ENCODE data around the gene CYBRD1.
A peak's percentile ranks its signal among the peaks of the same experiment; 100 is the strongest.

The CYBRD1 gene

DNA sequence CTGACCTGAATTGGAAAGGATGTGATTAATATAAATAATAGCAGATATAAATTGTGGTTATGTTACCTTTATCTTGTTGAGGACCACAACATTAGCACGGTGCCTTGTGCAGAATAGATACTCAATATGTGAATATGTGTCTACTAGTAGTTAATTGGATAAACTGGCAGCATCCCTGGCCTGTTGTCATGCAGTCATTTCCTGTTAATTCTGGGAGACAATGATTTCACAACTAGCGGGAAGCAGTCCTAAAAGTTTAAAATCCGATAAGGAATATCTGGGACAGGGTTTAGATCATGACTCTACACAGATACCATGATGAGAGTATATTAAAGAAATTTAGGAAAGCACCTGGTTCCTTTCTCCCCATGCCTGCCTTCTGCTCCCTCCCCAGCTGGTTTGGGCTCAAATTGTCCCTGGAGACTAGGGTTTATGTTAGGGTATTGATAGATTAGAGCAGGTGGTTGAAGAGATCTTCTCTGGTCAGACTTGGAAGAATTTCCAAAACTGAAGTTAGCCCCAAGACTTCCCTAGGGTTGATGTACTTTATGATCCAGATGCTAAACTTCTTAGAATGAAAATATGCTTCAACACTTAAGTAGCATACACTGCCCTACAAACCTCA is 32.8 kb downstream of the CYBRD1 start:
- no peaks in the 10 kb centered on the region for H3K4me1 ChIP-seq (ENCODE audit: control insufficient read depth in 1 of 2, insufficient read depth in 2 of 2, low read length in 2 of 2)
- no peak overlapping the region for H2AFZ ChIP-seq (ENCODE audit: insufficient read depth, low read length, poor library complexity)
- no peak overlapping the region for H4K12ac ChIP-seq (ENCODE audit: low read depth, low read length)
- no CpG with 5 or more reads among the region's 3 CpGs for WGBS (ENCODE audit: extremely low coverage, insufficient coverage, insufficient read length)
- H2BK5ac ChIP-seq (ENCODE audit: low read depth, low read length, poor library complexity): no peak overlapping the region
- H3K4me3 ChIP-seq (ENCODE audit: low read depth, low read length): no peak overlapping the region
- H4K8ac ChIP-seq (ENCODE audit: low read depth, low read length): no peak overlapping the region
- H3K79me2 ChIP-seq (ENCODE audit: control insufficient read depth, insufficient read depth, low read length, poor library complexity): no peaks in the 10 kb centered on the region
- no peak overlapping the region for H3K23ac ChIP-seq (ENCODE audit: low read length)
- H3K4ac ChIP-seq (ENCODE audit: low read depth, low read length): no peak overlapping the region
- H3K9me3 ChIP-seq (ENCODE audit: insufficient read depth, low read depth, low read length): no peaks in the 10 kb centered on the region
- H3K18ac ChIP-seq (ENCODE audit: low read length): no peak overlapping the region
- H3K4me2 ChIP-seq (ENCODE audit: low read length): no peak overlapping the region
- H3K27me3 ChIP-seq (ENCODE audit: insufficient read depth, low read length): no peaks in the 10 kb centered on the region
- no peaks in the 10 kb centered on the region for H3K36me3 ChIP-seq (ENCODE audit: control insufficient read depth in 1 of 2, insufficient read depth in 2 of 2, low read length in 2 of 2)
- no peak overlapping the region for H3K9ac ChIP-seq (ENCODE audit: low read length)
- H3K79me1 ChIP-seq (ENCODE audit: low read length): no peaks in the 10 kb centered on the region
- H2BK120ac ChIP-seq (ENCODE audit: insufficient read depth, low read length, poor library complexity): no peak overlapping the region
- H2BK12ac ChIP-seq (ENCODE audit: low read length): no peak overlapping the region
- no peak for DNase-seq
- no peak overlapping the region for H4K91ac ChIP-seq (ENCODE audit: low read depth, low read length)
- no peak overlapping the region for H3K14ac ChIP-seq (ENCODE audit: low read length)
- no peak overlapping the region for H3K27ac ChIP-seq (ENCODE audit: low read depth, low read length)
- no peak overlapping the region for H2AK5ac ChIP-seq (ENCODE audit: low read length)

DNA sequence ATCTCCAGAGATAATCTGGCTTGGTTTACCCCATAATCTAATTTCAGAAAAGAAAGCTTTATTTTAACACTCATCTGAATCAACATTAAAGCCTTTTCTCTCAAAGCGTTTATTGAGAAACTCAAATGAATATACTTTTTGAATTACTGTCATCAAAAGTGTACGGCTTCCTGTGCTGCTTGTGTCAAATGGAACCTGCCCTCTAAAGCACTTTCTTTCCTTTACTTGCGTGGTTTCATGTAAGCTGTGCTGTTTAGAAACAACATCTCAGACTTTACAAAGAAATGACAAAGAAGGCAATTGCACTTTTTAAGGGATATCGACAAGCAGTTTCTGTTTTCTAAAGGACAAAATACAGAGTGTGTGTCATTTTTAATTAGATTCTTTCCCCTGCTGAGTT is 35.1 kb downstream of the CYBRD1 start:
- no peak for DNase-seq
- Histone ChIP-seq H3K4me1 (ENCODE audit: control insufficient read depth in 1 of 2, insufficient read depth in 2 of 2, low read length in 2 of 2) (no peaks in the 10 kb centered on the region), H2AFZ (ENCODE audit: insufficient read depth, low read length, poor library complexity) (no peak overlapping the region), H4K91ac (ENCODE audit: low read depth, low read length) (no peak overlapping the region), H3K23ac (ENCODE audit: low read length) (no peak overlapping the region), H3K27ac (ENCODE audit: low read depth, low read length) (no peak overlapping the region), H3K18ac (ENCODE audit: low read length) (no peak overlapping the region), H4K12ac (ENCODE audit: low read depth, low read length) (no peak overlapping the region), H3K9me3 (ENCODE audit: insufficient read depth, low read depth, low read length) (no peaks in the 10 kb centered on the region), H3K79me2 (ENCODE audit: control insufficient read depth, insufficient read depth, low read length, poor library complexity) (no peaks in the 10 kb centered on the region), H2BK120ac (ENCODE audit: insufficient read depth, low read length, poor library complexity) (no peak overlapping the region), H2BK5ac (ENCODE audit: low read depth, low read length, poor library complexity) (no peak overlapping the region), H3K4me3 (ENCODE audit: low read depth, low read length) (no peak overlapping the region), H3K36me3 (ENCODE audit: control insufficient read depth in 1 of 2, insufficient read depth in 2 of 2, low read length in 2 of 2) (no peaks in the 10 kb centered on the region), H2BK12ac (ENCODE audit: low read length) (no peak overlapping the region), H3K4me2 (ENCODE audit: low read length) (no peak overlapping the region), H2AK5ac (ENCODE audit: low read length) (no peak overlapping the region), H3K27me3 (ENCODE audit: insufficient read depth, low read length) (no peaks in the 10 kb centered on the region), H3K9ac (ENCODE audit: low read length) (no peak overlapping the region), H3K4ac (ENCODE audit: low read depth, low read length) (no peak overlapping the region), H3K79me1 (ENCODE audit: low read length) (no peaks in the 10 kb centered on the region), H4K8ac (ENCODE audit: low read depth, low read length) (no peak overlapping the region), H3K14ac (ENCODE audit: low read length) (no peak overlapping the region)
- no CpG with 5 or more reads among the region's 4 CpGs for WGBS (ENCODE audit: extremely low coverage, insufficient coverage, insufficient read length)

DNA sequence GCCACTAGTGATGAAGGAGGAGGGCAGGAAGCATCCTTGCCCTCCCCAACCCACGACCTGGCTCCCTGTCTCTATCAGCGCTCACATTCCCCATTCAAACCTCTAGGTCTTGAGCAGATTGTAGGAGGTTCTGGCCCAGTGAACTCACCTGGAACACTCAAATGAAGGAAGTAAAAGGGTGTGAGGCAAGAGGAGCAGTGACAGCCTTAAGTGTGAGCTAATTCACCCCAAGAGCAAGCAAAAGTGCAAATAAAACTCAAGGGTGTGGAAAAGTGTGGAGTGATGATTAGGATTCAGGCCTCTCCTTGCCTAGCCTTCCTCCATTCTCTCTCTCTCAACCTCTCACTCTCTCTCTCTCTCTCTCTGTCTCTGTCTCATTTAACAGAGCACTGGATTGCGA is 41.0 kb downstream of the CYBRD1 start:
- no peak for DNase-seq
- WGBS (ENCODE audit: extremely low coverage, insufficient coverage, insufficient read length): no CpG with 5 or more reads among the region's 3 CpGs
- no peak overlapping the region for H3K27ac ChIP-seq (ENCODE audit: low read depth, low read length)
- no peak overlapping the region for H3K18ac ChIP-seq (ENCODE audit: low read length)
- H3K27me3 ChIP-seq (ENCODE audit: insufficient read depth, low read length): no peaks in the 10 kb centered on the region
- H2BK5ac ChIP-seq (ENCODE audit: low read depth, low read length, poor library complexity): no peak overlapping the region
- H2AK5ac ChIP-seq (ENCODE audit: low read length): no peak overlapping the region
- H3K23ac ChIP-seq (ENCODE audit: low read length): no peak overlapping the region
- no peak overlapping the region for H2BK12ac ChIP-seq (ENCODE audit: low read length)
- no peak overlapping the region for H3K4ac ChIP-seq (ENCODE audit: low read depth, low read length)
- H4K91ac ChIP-seq (ENCODE audit: low read depth, low read length): no peak overlapping the region
- no peaks in the 10 kb centered on the region for H3K36me3 ChIP-seq (ENCODE audit: control insufficient read depth in 1 of 2, insufficient read depth in 2 of 2, low read length in 2 of 2)
- no peak overlapping the region for H2BK120ac ChIP-seq (ENCODE audit: insufficient read depth, low read length, poor library complexity)
- H3K14ac ChIP-seq (ENCODE audit: low read length): no peak overlapping the region
- H3K9me3 ChIP-seq (ENCODE audit: insufficient read depth, low read depth, low read length): no peaks in the 10 kb centered on the region
- H3K4me1 ChIP-seq (ENCODE audit: control insufficient read depth in 1 of 2, insufficient read depth in 2 of 2, low read length in 2 of 2): no peaks in the 10 kb centered on the region
- no peaks in the 10 kb centered on the region for H3K79me1 ChIP-seq (ENCODE audit: low read length)
- H3K4me3 ChIP-seq (ENCODE audit: low read depth, low read length): no peak overlapping the region
- no peak overlapping the region for H3K4me2 ChIP-seq (ENCODE audit: low read length)
- no peak overlapping the region for H2AFZ ChIP-seq (ENCODE audit: insufficient read depth, low read length, poor library complexity)
- no peak overlapping the region for H3K9ac ChIP-seq (ENCODE audit: low read length)
- no peaks in the 10 kb centered on the region for H3K79me2 ChIP-seq (ENCODE audit: control insufficient read depth, insufficient read depth, low read length, poor library complexity)
- no peak overlapping the region for H4K12ac ChIP-seq (ENCODE audit: low read depth, low read length)
- H4K8ac ChIP-seq (ENCODE audit: low read depth, low read length): no peak overlapping the region

DNA sequence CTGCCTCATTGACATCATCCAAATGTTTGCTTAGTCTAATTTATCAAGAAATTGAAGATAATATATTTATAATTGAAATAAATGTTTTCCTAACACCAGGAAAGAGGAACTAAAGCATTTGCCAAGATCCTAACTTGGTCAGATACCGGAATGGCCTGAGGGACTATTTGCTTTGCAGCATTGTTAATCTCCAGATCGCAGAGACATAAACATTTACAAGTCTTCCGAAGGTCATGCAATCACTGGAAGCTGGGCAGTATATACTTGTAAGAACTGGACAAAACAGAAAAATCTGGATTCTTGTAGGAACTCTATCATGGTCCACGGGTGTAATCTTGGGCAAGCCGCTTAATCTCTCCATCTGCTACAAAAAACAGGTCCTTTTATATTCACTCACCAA is 42.2 kb downstream of the CYBRD1 start:
- no peaks in the 10 kb centered on the region for H3K27me3 ChIP-seq (ENCODE audit: insufficient read depth, low read length)
- no peak overlapping the region for H3K14ac ChIP-seq (ENCODE audit: low read length)
- no peak overlapping the region for H2AFZ ChIP-seq (ENCODE audit: insufficient read depth, low read length, poor library complexity)
- no peak overlapping the region for H3K4me3 ChIP-seq (ENCODE audit: low read depth, low read length)
- H4K91ac ChIP-seq (ENCODE audit: low read depth, low read length): no peak overlapping the region
- no peak overlapping the region for H3K18ac ChIP-seq (ENCODE audit: low read length)
- no peak overlapping the region for H2BK120ac ChIP-seq (ENCODE audit: insufficient read depth, low read length, poor library complexity)
- H3K4me1 ChIP-seq (ENCODE audit: control insufficient read depth in 1 of 2, insufficient read depth in 2 of 2, low read length in 2 of 2): no peaks in the 10 kb centered on the region
- no peak overlapping the region for H4K8ac ChIP-seq (ENCODE audit: low read depth, low read length)
- no peaks in the 10 kb centered on the region for H3K36me3 ChIP-seq (ENCODE audit: control insufficient read depth in 1 of 2, insufficient read depth in 2 of 2, low read length in 2 of 2)
- H3K9ac ChIP-seq (ENCODE audit: low read length): no peak overlapping the region
- H3K4me2 ChIP-seq (ENCODE audit: low read length): no peak overlapping the region
- no peaks in the 10 kb centered on the region for H3K79me2 ChIP-seq (ENCODE audit: control insufficient read depth, insufficient read depth, low read length, poor library complexity)
- no peak overlapping the region for H4K12ac ChIP-seq (ENCODE audit: low read depth, low read length)
- H3K9me3 ChIP-seq (ENCODE audit: insufficient read depth, low read depth, low read length): no peaks in the 10 kb centered on the region
- DNase-seq: peak in 1 of 2 donors; percentile 33
- no peak overlapping the region for H3K4ac ChIP-seq (ENCODE audit: low read depth, low read length)
- no peak overlapping the region for H2AK5ac ChIP-seq (ENCODE audit: low read length)
- H2BK5ac ChIP-seq (ENCODE audit: low read depth, low read length, poor library complexity): no peak overlapping the region
- H3K27ac ChIP-seq (ENCODE audit: low read depth, low read length): no peak overlapping the region
- no peaks in the 10 kb centered on the region for H3K79me1 ChIP-seq (ENCODE audit: low read length)
- WGBS (ENCODE audit: extremely low coverage, insufficient coverage, insufficient read length): no CpG with 5 or more reads among the region's 5 CpGs
- no peak overlapping the region for H3K23ac ChIP-seq (ENCODE audit: low read length)
- no peak overlapping the region for H2BK12ac ChIP-seq (ENCODE audit: low read length)
